HG02852 (cell line): ENCODE results near the gene VCAN.

Source experiments
- ATAC-seq: cut with Tn5 transposase; IDR thresholded peaks from one replicate; pipeline ENCODE4 v1.9.1; 2021; ENCODE audit warnings: mild to moderate bottlenecking, moderate library complexity; ENCODE audit not compliant: unreplicated experiment

VCAN gene

GRCh38 chr5:83527722-83528438 is 56.3 kb downstream of the VCAN start:
- ATAC-seq: no peak

DNA sequence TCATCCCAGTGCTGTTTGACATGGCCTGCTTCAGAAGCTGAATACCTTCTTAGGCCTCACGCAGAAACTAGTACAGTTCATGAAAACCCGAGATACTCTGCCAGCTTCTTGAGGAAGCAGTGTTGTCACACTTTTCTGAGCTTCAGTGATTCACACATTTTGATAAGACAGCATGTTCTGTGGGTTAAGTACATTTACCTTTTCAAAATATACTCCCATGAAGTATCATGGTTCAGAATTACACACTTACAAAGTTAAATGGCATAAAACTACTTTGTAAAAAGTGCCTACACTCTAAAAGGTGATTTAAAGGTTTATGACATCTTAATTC is 56.9 kb downstream of the VCAN start:
- no peak for ATAC-seq

GRCh38 chr5:83530193-83530592 is 58.6 kb downstream of the VCAN start:
- no peak for ATAC-seq

DNA sequence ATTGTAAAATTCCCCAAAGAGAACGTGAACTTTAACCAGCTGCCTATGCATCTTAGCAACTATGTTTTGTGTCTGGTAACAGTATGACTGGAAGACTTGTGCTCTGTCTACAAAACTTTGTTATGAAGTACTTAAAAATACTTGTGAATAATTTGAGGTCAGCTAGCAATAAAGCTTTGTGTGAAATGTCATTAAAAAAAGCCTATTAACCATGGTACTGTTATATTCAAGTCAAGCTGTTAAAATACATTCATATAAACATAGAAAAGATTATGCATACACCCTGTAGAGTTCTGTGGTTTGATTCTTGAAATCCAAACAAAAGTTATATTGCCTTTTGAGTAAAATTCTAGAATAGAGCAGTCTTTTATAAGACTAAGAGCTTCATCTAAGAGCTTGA is 60.1 kb downstream of the VCAN start:
- no peak for ATAC-seq

DNA sequence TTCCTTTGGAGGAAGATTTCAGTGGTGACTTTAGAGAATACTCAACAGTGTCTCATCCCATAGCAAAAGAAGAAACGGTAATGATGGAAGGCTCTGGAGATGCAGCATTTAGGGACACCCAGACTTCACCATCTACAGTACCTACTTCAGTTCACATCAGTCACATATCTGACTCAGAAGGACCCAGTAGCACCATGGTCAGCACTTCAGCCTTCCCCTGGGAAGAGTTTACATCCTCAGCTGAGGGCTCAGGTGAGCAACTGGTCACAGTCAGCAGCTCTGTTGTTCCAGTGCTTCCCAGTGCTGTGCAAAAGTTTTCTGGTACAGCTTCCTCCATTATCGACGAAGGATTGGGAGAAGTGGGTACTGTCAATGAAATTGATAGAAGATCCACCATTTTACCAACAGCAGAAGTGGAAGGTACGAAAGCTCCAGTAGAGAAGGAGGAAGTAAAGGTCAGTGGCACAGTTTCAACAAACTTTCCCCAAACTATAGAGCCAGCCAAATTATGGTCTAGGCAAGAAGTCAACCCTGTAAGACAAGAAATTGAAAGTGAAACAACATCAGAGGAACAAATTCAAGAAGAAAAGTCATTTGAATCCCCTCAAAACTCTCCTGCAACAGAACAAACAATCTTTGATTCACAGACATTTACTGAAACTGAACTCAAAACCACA is 67.4 kb downstream of the VCAN start:
- ATAC-seq: peak; percentile 88

- ATAC-seq: no peak
Measured at GRCh38 chr5:83539463-83539790, 67.9 kb downstream of the VCAN start.

DNA sequence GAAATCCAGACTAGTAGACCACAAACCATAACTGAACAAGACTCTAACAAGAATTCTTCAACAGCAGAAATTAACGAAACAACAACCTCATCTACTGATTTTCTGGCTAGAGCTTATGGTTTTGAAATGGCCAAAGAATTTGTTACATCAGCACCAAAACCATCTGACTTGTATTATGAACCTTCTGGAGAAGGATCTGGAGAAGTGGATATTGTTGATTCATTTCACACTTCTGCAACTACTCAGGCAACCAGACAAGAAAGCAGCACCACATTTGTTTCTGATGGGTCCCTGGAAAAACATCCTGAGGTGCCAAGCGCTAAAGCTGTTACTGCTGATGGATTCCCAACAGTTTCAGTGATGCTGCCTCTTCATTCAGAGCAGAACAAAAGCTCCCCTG is 68.6 kb downstream of the VCAN start:
- ATAC-seq: no peak

- ATAC-seq: no peak
Measured at GRCh38 chr5:83540783-83541182, 69.2 kb downstream of the VCAN start.

DNA sequence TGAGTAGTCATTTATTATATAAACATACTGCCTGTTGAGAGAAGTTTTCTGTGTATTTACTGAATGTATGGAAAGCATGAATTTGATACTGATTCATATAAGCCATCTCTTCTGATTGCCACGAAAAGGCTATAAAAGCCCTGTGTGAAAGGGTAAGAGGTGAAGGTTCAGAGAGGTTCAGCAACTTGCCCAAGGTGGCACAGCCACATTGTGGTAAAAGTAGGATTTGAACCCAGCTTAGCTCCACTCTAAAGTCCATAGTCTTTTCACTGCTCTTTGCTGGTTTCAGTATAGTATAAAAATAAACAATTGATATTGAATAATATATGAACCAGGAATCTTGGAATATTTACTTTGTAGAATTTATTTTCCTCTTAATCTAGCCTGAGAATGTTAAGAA is 71.3 kb downstream of the VCAN start:
- ATAC-seq: no peak

GRCh38 chr5:83543898-83544297 is 72.4 kb downstream of the VCAN start:
- no peak for ATAC-seq

- no peak for ATAC-seq
Measured at GRCh38 chr5:83547161-83547560, 75.6 kb downstream of the VCAN start.

- ATAC-seq: no peak
Measured at GRCh38 chr5:83547889-83548288, 76.3 kb downstream of the VCAN start.

GRCh38 chr5:83548581-83548980 is 77.0 kb downstream of the VCAN start:
- no peak for ATAC-seq

- no peak for ATAC-seq
Measured at GRCh38 chr5:83549076-83549475, 77.5 kb downstream of the VCAN start.

GRCh38 chr5:83549674-83550073 is 78.1 kb downstream of the VCAN start:
- no peak for ATAC-seq

DNA sequence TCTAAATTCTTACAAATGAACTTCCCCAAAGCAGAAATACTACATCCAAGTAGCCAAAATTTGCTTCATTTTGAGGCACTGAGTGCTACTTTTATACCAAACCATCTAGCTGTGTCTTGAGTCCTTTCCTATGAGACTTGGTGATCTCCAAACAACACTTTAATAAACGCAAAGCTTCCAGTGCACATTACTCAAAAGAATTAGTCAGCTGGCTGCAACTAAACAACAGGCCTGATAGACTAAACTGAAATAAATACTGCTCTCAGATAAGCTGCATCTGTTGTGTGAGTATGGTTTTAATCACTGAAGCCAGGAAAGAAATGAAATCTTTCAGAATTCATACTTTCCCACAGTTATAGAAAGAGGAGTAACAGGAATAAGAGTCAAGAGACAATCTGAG is 80.3 kb downstream of the VCAN start:
- ATAC-seq: no peak

- ATAC-seq: no peak
Measured at GRCh38 chr5:83552275-83552674, 80.7 kb downstream of the VCAN start.

GRCh38 chr5:83553000-83553486 is 81.5 kb downstream of the VCAN start:
- ATAC-seq: no peak

- ATAC-seq: no peak
Measured at GRCh38 chr5:83554133-83554532, 82.6 kb downstream of the VCAN start.

DNA sequence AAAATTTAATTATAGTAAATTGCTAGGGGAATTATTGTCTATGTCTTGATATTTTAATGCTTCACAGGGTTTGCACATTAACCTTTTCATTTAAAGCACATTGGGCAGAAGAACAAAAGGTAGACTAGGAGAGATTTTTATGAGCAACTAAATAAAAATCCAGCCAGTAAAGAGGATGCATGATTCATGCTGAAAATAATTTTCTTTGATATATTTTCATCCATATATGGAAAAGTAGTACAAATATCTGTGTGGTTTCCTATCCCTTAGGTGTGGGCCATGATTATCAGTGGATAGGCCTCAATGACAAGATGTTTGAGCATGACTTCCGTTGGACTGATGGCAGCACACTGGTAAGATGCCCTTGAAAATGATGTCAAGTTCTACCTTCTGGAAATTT is 83.1 kb downstream of the VCAN start:
- no peak for ATAC-seq

DNA sequence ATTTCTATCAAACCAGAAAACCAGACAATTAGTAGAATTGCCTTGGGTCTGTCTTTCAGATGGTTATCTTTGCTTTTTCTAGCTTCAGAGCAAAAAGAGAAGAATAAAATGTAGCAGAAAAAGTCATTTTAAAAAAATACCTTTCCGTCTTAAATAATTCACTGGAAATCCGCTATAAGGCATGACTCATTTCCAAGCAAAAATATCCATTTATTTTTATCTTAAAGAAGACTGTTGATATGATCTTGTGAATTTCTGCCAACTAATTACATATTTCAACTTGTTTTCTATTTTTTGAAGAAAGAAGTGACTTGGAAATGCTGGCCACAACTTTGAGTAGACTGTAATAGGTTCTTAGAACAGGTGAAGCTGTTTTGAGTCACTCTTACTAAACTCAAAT is 83.7 kb downstream of the VCAN start:
- ATAC-seq: no peak

DNA sequence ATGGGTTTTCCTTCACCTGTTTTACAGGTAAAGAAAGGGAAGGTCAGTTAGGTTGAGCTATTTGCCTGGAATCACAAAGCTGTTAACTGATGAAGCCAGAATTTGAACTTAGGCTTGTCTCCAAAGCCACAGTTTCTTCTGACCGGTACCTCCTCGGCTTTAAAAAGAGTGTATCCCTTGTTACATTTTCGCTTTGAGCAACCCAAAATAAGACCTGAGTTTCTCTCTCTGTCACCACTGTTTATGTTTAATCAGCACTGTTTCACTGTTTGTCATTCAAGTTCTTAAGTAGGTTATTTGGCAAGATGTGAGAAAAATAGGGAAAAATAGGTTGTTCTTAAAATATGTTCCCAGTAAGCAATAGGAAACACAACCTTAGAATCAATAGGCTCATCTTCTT is 84.6 kb downstream of the VCAN start:
- peak; percentile 80 for ATAC-seq
